ENCODE data around the gene GEMIN7. TPM values are rescaled to one million over a fixed set of nuclear protein-coding genes. Genes with fewer than 3 reads are reported as not detected.

GEMIN7 gene
- polyA plus RNA-seq, 1 donor, result 22.5 TPM

GRCh38 chr19:45082170-45082569 lies 3.1 kb downstream of the GEMIN7 start:
- DNase-seq, result no peak

GRCh38 chr19:45086480-45086879 lies 7.4 kb downstream of the GEMIN7 start:
- no peak for DNase-seq

- no peak for DNase-seq
Measured at GRCh38 chr19:45087531-45087930, 8.5 kb downstream of the GEMIN7 start.

- DNase-seq, result no peak
Measured at GRCh38 chr19:45090034-45090433, 11.0 kb downstream of the GEMIN7 start.

- no peak for DNase-seq
Measured at GRCh38 chr19:45090606-45091005, 11.5 kb downstream of the GEMIN7 start.

GRCh38 chr19:45091031-45091923 lies 12.2 kb downstream of the GEMIN7 start:
- DNase-seq, result peak; percentile 99

- peak; percentile 97 for DNase-seq
Measured at GRCh38 chr19:45092747-45093678, 14.0 kb downstream of the GEMIN7 start, which contains the start of gene PPP1R37. PPP1R37 (plus strand) TSS chr19:45093179; CDS start chr19:45093326, 147 bp downstream.

- DNase-seq, result no peak
Measured at GRCh38 chr19:45094137-45094536, 15.1 kb downstream of the GEMIN7 start.

- no peak for DNase-seq
Measured at GRCh38 chr19:45094707-45095106, 15.6 kb downstream of the GEMIN7 start.

GRCh38 chr19:45095496-45096413 lies 16.7 kb downstream of the GEMIN7 start:
- DNase-seq, result no peak

GRCh38 chr19:45096700-45097099 lies 17.6 kb downstream of the GEMIN7 start:
- no peak for DNase-seq

GRCh38 chr19:45097450-45097775 lies 18.4 kb downstream of the GEMIN7 start:
- DNase-seq, result no peak

GRCh38 chr19:45097776-45098520 lies 18.9 kb downstream of the GEMIN7 start:
- DNase-seq, result no peak

- no peak for DNase-seq
Measured at GRCh38 chr19:45098521-45099466, 19.7 kb downstream of the GEMIN7 start.

- DNase-seq, result no peak
Measured at GRCh38 chr19:45099467-45100191, 20.6 kb downstream of the GEMIN7 start.

GRCh38 chr19:45100201-45100600 lies 21.1 kb downstream of the GEMIN7 start:
- no peak for DNase-seq

GRCh38 chr19:45100846-45101252 lies 21.8 kb downstream of the GEMIN7 start:
- DNase-seq, result peak; percentile 22

GRCh38 chr19:45101806-45102205 lies 22.7 kb downstream of the GEMIN7 start:
- no peak for DNase-seq

GRCh38 chr19:45102481-45102880 lies 23.4 kb downstream of the GEMIN7 start:
- no peak for DNase-seq

Measured in left kidney (tissue), 2 donors.